Pulmonary artery endothelial cell (primary cell): ENCODE data around the gene KRTAP1-4. TPM values are rescaled to one million over a fixed set of nuclear protein-coding genes. Genes with fewer than 3 reads are reported as not detected.
"Not testable (repeated sequence)": the region's sequence is repeated elsewhere in the genome, so short reads cannot be mapped to it uniquely, and the experiment has no call there.

Experiments
- DNase-seq: peaks from one replicate; pipeline ENCODE4 v3.0.0-alpha.2; 2011; ENCODE audit warnings: low read depth, low spot score
- total RNA-seq: library from RNA; depleted of rRNA; stranded (reverse); fragments of >200 nt; gene quantifications from 2 replicates; pipeline ENCODE4 v1.2.3, GENCODE V29; 2014

Gene KRTAP1-4, protein sequence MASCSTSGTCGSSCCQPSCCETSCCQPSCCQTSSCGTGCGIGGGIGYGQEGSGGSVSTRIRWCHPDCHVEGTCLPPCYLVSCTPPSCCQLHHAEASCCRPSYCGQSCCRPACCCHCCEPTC
- total RNA-seq: not detected in 2 replicates

GRCh38 chr17:41029633-41030245 lies at the start of gene KRTAP1-4:
TSS of gene KRTAP1-4 (minus strand) at chr17:41030195. CDS start at chr17:41030078, 117 bp downstream.
- DNase-seq: no peak

DNA sequence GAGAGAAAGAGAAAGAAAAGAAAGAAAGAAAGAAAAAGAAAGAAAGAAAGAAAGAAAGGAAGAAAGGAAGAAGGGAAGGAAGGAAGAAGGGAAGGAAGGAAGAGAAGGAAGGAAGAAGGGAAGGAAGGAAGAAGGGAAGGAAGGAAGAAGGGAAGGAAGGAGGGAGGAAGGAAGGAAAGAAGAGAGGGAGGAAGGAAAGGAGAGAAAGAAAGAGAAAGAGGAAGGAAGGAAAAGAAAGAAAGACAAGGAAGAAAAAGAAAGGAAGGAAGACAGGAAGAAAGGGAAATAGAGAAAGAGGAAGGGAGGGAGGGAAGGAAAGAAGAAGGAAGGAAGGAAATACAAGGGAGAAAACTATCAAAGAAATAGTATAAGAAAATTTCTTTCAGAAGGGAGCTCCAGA lies 46.8 kb upstream of the KRTAP1-4 start:
- no peak for DNase-seq

- DNase-seq: no peak
Observed at GRCh38 chr17:41073676-41074075, 43.7 kb upstream of the KRTAP1-4 start.

DNA sequence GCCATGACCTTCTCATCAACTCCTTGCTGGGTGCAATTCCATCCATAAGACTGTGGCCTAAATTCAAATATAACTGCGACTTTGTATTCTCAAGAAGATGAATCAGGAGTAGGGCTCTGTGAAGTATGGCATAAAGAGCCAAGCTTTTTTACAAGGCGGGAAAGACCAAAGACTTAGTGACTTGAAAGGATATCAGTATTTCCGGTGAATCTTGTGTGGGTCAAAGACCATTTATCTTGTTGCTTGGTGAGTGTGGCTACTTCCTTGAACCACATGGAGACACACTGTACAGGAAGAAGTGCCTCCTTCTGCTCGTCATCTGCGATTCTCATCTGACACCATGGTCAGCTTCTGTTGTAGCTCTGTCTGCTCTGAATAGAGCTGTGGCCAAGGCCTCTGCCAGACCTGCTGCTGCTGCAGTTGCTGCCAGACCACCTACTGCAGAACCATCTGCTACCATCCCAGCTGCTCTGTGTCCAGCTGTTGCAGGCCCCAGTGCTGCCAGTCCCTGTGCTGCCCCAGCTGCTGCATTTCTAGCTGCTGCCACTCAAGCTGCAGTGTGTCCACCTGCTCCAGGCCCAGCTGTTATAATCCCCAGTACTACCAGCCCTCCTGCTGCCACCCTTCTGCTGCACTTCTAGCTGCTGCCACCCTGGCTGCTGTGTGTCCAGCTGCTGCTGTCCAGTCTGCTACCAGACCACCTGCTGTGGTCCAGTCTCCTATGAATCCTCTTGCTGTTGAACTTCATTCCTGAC lies 41.8 kb upstream of the KRTAP1-4 start:
- DNase-seq: no peak

DNA sequence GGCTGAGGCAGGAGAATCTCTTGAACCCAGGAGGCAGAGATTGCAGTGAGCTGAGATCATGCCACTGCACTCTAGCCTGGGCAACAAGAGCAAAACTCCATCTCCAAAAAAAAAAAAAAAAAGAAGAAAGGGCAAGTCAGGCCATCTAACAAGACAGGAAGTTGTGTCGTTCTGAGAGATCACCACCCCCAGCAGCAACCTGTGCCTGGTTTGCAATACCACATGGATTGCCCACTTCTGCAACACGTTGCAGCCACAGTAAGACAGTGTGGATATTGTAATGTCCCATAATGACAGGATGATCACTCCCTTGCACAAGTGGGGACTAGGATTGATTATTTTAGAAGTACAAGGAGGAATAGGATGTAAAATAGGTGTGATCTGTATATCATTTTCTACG lies 39.0 kb upstream of the KRTAP1-4 start:
- DNase-seq: no peak

GRCh38 chr17:41067281-41067680 lies 37.3 kb upstream of the KRTAP1-4 start:
- DNase-seq: no peak

- no peak for DNase-seq
Observed at GRCh38 chr17:41065829-41066624, 36.0 kb upstream of the KRTAP1-4 start, which contains the start of gene KRTAP2-4. TSS of gene KRTAP2-4 (minus strand) at chr17:41065879. CDS start at chr17:41065845, 34 bp downstream.

DNA sequence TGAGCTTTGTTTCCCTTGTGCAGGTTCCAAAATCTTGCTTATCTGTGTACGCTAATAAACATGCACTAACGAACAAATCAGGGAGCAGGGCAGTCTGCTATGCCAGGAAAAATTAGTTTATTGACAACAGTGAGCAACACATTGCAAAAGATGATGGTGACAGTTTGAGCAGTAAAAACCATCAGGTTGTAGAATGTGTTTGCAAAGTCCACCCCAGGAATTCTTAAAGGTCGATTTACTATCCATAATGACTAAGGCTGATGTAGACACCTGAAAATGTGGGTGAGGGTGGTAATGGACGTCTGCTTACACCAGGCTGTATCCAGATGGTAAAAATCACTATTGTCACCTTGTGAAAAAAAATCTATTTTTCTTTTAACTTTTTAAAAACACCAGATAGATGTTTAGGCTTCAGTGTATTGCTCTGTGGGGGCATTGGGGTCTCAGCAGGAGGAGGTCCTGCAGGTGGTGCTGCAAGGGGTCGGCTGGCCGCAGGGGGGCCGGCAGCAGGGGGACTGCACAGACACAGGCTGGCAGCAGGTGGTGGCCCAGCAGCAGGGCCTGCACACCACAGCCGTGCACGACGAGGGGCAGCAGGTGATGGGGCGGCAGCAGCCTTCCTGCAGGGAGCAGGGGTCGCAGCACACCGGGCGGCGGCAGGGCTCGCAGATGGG lies 35.2 kb upstream of the KRTAP1-4 start:
- not testable (repeated sequence) for DNase-seq

GRCh38 chr17:41064301-41064700 lies 34.3 kb upstream of the KRTAP1-4 start:
- DNase-seq: no peak

DNA sequence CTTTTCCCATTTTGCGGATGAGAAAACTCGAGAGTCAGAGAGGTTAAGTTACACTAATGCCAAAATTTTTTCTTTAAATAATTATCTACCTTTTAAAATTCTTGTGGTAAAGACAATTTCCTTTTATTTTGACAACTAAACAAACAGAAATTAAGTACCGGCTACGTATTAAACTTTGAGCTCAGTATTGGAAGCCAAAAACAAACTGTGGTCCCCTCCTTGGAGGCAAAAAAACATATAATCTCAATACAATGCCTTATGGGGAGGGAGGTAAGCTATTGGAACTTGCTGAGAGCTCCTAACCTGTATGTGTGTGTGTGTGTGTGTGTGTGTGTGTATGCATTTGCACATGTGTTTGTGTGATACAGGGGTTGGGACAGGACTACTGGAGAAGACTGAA lies 33.5 kb upstream of the KRTAP1-4 start:
- DNase-seq: no peak

DNA sequence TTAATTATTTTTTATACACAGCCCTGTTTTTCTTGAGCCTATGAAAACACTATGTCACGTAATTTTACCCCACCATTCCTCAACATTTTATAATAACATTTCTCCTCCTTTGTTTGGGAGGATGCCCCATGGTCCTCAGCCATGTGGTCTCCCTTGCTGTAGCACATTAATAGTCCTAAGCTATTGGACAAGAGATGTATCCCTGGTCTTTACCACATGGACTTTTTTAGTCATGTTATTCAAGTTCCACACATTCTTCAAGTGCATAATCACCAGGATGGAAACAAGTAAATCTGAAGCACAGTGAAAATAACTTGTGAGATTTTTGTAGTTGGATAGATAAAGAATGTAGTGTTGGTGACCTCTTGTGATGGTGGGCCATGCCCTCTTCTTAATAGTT lies 32.0 kb upstream of the KRTAP1-4 start:
- DNase-seq: no peak

DNA sequence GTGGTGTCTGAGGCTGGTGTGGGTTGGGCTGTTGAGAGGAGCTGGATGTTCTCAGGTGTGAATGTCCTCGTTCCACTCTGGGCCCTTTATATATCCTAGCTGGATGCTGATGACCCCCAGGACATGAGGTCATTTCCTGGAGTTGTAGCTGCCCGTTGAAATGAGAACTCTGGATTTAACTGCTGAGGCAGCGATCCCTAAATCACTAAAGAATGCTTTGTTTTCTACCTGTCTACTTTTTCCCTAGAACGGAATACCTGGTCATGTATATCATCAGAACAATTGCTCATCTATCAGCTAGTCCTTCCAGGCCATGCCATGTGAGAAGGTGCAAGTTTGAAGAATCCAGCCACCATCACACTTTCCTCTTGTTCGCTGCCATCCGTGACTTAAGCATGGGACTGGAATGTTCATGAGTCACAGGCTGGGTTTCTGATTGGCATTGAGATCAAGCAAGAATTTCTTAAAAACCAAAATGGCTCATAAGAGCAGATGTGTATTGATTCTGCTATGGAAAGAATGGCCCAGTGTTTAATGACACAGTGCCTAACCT lies 30.1 kb upstream of the KRTAP1-4 start, which contains the start of gene KRTAP2-3:
Gene KRTAP2-3 (minus strand): TSS at position 63 of the 553 bp plus-strand sequence. CDS start 64 bp downstream, outside the sequence.
- DNase-seq: no peak

DNA sequence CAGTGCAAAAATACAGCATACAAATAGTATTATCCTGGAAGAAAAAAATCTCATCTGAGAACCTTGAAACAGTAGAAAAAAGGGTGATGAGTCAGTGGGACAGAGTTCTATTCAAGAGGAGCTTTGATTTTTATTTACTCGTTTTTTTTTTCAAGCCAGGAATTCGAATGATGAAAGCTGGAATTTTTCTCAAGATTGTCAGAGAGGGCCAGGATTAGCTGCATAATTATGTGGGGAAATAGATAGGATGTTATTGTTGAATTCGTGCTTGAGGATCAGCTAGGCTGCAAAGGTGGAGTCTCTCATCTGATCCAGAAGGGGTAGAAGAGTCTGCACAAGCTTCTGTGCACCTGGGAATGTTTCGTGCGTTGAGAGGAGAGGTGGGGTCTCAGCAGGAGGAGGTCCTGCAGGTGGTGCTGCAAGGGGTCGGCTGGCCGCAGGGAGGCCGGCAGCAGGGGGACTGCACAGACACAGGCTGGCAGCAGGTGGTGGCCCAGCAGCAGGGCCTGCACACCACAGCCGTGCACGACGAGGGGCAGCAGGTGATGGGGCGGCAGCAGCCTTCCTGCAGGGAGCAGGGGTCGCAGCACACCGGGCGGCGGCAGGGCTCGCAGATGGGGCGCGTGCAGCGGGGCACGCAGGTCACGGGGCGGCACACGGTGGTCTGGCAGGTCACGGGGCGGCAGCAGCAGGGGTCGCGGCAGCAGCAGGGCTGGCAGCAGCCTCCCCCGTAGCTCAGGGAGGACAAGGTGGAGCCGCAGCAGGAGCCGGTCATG lies 29.5 kb upstream of the KRTAP1-4 start:
- DNase-seq: not testable (repeated sequence)

DNA sequence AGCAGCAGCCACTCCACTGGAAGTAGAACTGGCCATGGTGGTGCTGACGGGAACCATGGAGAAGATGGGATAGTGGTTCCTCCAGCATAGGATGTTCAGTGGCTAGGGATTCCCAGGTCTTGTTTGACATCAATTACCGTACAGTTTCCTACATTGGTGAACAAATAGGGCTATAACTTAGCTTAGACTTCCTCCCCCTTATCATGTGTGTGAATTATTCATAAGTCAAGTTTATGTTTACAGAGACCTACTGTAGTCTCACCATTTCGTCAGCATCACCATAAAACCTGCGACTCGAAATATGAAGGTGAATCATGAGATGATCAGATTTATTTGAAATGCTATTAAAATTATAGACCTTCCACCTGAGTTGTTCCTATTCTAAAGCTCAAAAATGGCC lies 28.7 kb upstream of the KRTAP1-4 start:
- no peak for DNase-seq

DNA sequence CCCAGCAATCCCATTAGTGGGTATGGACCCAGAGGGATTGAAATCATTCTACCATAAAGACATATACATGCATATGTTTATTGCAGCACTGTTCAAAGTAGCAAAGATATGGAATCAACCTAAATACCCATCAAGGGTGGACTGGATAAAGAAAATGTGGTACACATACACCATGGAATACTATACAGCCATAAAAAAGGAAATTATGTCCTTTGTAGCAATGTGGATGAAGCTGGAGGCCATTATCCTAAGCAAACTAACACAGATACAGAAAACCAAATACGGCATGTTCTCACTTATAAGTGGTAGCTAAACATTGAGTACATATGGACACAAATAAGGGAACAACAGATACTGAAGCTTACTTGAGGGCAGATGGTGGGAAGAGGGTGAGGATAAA lies 27.6 kb upstream of the KRTAP1-4 start:
- no peak for DNase-seq

DNA sequence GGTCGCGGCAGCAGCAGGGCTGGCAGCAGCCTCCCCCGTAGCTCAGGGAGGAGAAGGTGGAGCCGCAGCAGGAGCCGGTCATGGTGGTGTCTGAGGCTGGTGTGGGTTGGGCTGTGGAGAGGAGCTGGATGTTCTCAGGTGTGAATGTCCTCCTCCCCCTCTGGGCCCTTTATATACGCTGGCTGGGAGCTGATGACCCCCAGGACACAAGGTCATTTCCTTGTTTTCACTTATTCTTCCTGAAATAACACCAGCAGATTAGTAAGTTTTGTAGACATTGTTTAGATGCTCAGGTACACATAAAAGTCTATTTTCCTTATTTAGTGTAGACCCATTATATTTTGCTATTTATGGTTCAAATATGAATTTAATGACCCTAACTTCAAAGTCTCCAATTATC lies 25.1 kb upstream of the KRTAP1-4 start, which contains the start of gene KRTAP2-2:
Gene KRTAP2-2 (minus strand): TSS at position 101 of the 400 bp plus-strand sequence. CDS start 19 bp downstream, at position 82.
- DNase-seq: not testable (repeated sequence)

GRCh38 chr17:41054556-41054955 lies 24.6 kb upstream of the KRTAP1-4 start:
- DNase-seq: not testable (repeated sequence)

GRCh38 chr17:41054025-41054424 lies 24.0 kb upstream of the KRTAP1-4 start:
- no peak for DNase-seq

DNA sequence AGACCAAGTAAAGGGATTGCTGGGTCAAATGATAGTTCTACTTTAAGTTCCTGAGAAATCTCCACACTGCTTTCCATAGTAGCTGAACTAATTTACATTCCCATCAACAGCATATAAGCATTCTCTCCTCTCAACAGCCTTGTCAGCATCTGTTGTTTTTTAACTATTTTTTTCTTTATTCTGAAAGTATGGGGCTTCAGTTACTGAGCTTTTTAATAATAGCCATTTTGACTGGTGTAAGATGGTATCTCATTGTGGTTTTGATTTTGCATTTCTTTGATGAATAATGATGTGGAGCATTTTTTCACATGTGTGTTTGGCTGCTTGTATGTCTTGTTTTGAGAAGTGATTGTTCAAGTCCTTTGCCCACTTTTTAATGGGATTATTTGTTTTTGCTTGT lies 22.6 kb upstream of the KRTAP1-4 start:
- no peak for DNase-seq

DNA sequence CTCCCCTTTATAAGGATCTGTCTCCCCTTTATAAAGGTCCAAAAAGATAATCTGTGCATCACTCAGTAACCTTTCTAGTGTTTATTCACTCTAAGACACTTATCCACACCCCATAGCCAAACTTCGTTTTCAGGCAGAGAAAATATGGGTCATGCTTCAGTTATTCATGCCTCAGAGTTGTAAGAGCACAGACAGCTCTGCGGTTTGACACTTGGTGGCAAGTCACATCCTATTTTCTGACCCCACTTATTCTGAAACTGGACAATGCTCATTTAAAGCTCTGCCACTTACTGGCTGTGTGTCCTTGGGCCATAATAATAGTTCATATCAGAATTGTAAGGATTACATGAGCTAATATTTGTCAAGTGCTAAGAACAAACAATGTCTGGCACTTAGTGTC lies 19.1 kb upstream of the KRTAP1-4 start:
- no peak for DNase-seq
